CD14-positive monocyte (primary cell): Measurements from ENCODE around the gene ABCA7. TPM values are rescaled to one million over a fixed set of nuclear protein-coding genes. Genes with fewer than 3 reads are reported as not detected.

Source experiments
- DNase-seq, 3 donors: peaks; one replicate each; pipeline ENCODE4 v3.0.0-alpha.2; 2011 to 2022
- H2AFZ ChIP-seq: 2 replicates; pipeline ENCODE4 v1.6.0; 2012; ENCODE audit warnings: mild to moderate bottlenecking, low read depth, low read length, inconsistent platforms; ENCODE audit not compliant: insufficient read depth, poor library complexity, severe bottlenecking
- H3K27ac ChIP-seq, 2 donors: 1 replicate in 1 of 2; 2 replicates in 1 of 2; pipeline ENCODE4 v1.5.1; 2012 to 2013; ENCODE audit warnings: low read length in 2 of 2, control low read depth in 1 of 2, inconsistent platforms in 1 of 2, low read depth in 1 of 2, mild to moderate bottlenecking in 1 of 2
- H3K27me3 ChIP-seq, 2 donors: one replicate each; pipeline versions ENCODE4 v1.6.0 to v1.6.1; 2011 to 2013; ENCODE audit warnings: low read length in 2 of 2; ENCODE audit not compliant: control insufficient read depth in 2 of 2, insufficient read depth in 2 of 2
- H3K36me3 ChIP-seq, 2 donors: replicated peaks in 1 of 2; 1 replicate in 1 of 2; 2 replicates in 1 of 2; pipeline versions ENCODE4 v1.5.1 to v1.6.1; 2012 to 2013; ENCODE audit warnings: low read length in 2 of 2, control low read depth in 1 of 2, inconsistent platforms in 1 of 2, mild to moderate bottlenecking in 1 of 2; ENCODE audit not compliant: insufficient read depth in 2 of 2, control insufficient read depth in 1 of 2
- H3K4me1 ChIP-seq, 2 donors: 1 replicate in 1 of 2; 2 replicates in 1 of 2; pipeline versions ENCODE4 v1.5.1 to v1.6.1; 2012 to 2013; ENCODE audit warnings: low read length in 2 of 2, control low read depth in 1 of 2, inconsistent platforms in 1 of 2, mild to moderate bottlenecking in 1 of 2, moderate library complexity in 1 of 2; ENCODE audit not compliant: insufficient read depth in 2 of 2, control insufficient read depth in 1 of 2
- H3K4me2 ChIP-seq: replicated peaks from 2 replicates; pipeline ENCODE3; 2012; ENCODE audit warnings: low read length, moderate library complexity, mild to moderate bottlenecking; ENCODE audit not compliant: poor library complexity, severe bottlenecking; ENCODE audit errors: extremely low read depth
- H3K4me3 ChIP-seq, 3 experiments: fragments of 200-600 bp in 1 of 3; sonication (generic) in 1 of 3; replicated peaks in 1 of 3; 1 replicate in 2 of 3; 2 replicates in 1 of 3; pipeline ENCODE4 v1.5.1; 2011 to 2013; ENCODE audit warnings: low read length in 3 of 3, mild to moderate bottlenecking in 3 of 3, control low read depth in 2 of 3, low read depth in 2 of 3, inconsistent platforms in 1 of 3, moderate library complexity in 1 of 3
- H3K79me2 ChIP-seq: 2 replicates; pipeline ENCODE4 v1.6.0; 2012; ENCODE audit warnings: mild to moderate bottlenecking, control low read depth, inconsistent platforms, low read length, moderate library complexity; ENCODE audit not compliant: insufficient read depth
- H3K9ac ChIP-seq: 2 replicates; pipeline ENCODE4 v1.6.0; 2017; ENCODE audit warnings: low read length, mild to moderate bottlenecking; ENCODE audit not compliant: insufficient read depth, poor library complexity, severe bottlenecking
- H3K9me3 ChIP-seq, 2 donors: replicated peaks in 1 of 2; 1 replicate in 1 of 2; 2 replicates in 1 of 2; pipeline versions ENCODE4 v1.5.1 to v1.6.1; 2012 to 2013; ENCODE audit warnings: low read length in 2 of 2, control low read depth in 1 of 2; ENCODE audit not compliant: control insufficient read depth in 1 of 2, insufficient read depth in 1 of 2
- H4K20me1 ChIP-seq: 2 replicates; pipeline ENCODE4 v1.6.0; 2012; ENCODE audit warnings: mild to moderate bottlenecking, low read length, control low read depth, moderate library complexity; ENCODE audit not compliant: insufficient read depth
- H3K27ac Mint-ChIP-seq, 7 donors: one replicate each; pipeline ENCODE4 v1.8.0; 2020; ENCODE audit warnings: mild to moderate bottlenecking in 7 of 7, mixed read lengths in 7 of 7, moderate library complexity in 6 of 7, inconsistent platforms in 2 of 7
- H3K27me3 Mint-ChIP-seq, 3 donors: one replicate each; pipeline ENCODE4 v1.8.0; 2021 to 2022; ENCODE audit warnings: low read depth in 3 of 3, mild to moderate bottlenecking in 3 of 3, mixed read lengths in 3 of 3, moderate library complexity in 3 of 3, inconsistent platforms in 1 of 3
- H3K36me3 Mint-ChIP-seq, 2 donors: one replicate each; pipeline ENCODE4 v1.8.0; 2020; ENCODE audit warnings: mixed read lengths in 2 of 2, inconsistent platforms in 1 of 2, mild to moderate bottlenecking in 1 of 2
- H3K4me1 Mint-ChIP-seq: one replicate; pipeline ENCODE4 v1.8.0; 2020; ENCODE audit warnings: mild to moderate bottlenecking, mixed read lengths
- H3K4me3 Mint-ChIP-seq, 2 donors: one replicate each; pipeline ENCODE4 v1.8.0; 2020; ENCODE audit warnings: mild to moderate bottlenecking in 2 of 2, mixed read lengths in 2 of 2, moderate library complexity in 1 of 2
- H3K9me3 Mint-ChIP-seq, 7 donors: one replicate each; pipeline ENCODE4 v1.8.0; 2020 to 2022; ENCODE audit warnings: mixed read lengths in 7 of 7, mild to moderate bottlenecking in 6 of 7, moderate library complexity in 6 of 7, inconsistent platforms in 2 of 7
- CTCF ChIP-seq: fragments of 200-600 bp; IDR thresholded peaks from one replicate; pipeline ENCODE4 v1.8.0; 2022; ENCODE audit warnings: antibody characterized with exemption, mild to moderate bottlenecking
- WGBS: methylation state at CpG from one replicate; pipeline ENCODE4 v1.1.5; 2013; ENCODE audit warnings: missing lambda C conversion rate; ENCODE audit not compliant: insufficient coverage; 5-methylcytosine and 5-hydroxymethylcytosine counted together
- intact Hi-C, 2 donors: fragments of 100-400 bp; cut with micrococcal nuclease; formaldehyde crosslinking; loops; one replicate each; pipeline versions ENCODE4 v1.15.0 to v1.15.1; 2023
- polyA plus RNA-seq, 3 donors: library from polyadenylated mRNA; depleted of rRNA in 1 of 3; unstranded in 2 of 3; stranded (reverse) in 1 of 3; fragments of 300-500 nt in 2 of 3; fragments of >200 nt in 1 of 3; fragmentation: Illumina TruSeq in 2 of 3; gene quantifications; 1 replicate in 2 of 3; 2 replicates in 1 of 3; pipeline ENCODE4 v1.2.3, GENCODE V29; 2012 to 2021

The ABCA7 gene
- polyA plus RNA-seq, 3 donors: 1.7 to 104 (median 7.8) TPM

- Mint-ChIP-seq H3K4me1 (peaks cover 44% of the 10 kb centered on the region), H3K27me3 (peaks cover 0 to 1% (median 0%) of the 10 kb centered on the region in 3 donors), H3K9me3 (no peaks in the 10 kb centered on the region), H3K27ac (peak overlapping the region in 4 of 7 donors; percentile 26 to 94 (median 66)), H3K36me3 (peaks cover 3 to 23% of the 10 kb centered on the region in 2 donors), H3K4me3 (peak overlapping the region; percentile 31 to 94)
- peak overlapping the region in 1 of 3 experiments; percentile 96 for H3K4me3 ChIP-seq
- peaks cover 66% of the 10 kb centered on the region for H4K20me1 ChIP-seq
- no peaks in the 10 kb centered on the region for H3K9me3 ChIP-seq
- peak overlapping the region; percentile 91 for H3K9ac ChIP-seq
- intact Hi-C loops: no loop called here
- WGBS: 93% methylated on average over 13 of the region's 17 CpGs
- peak overlapping the region; percentile 97 for H3K4me2 ChIP-seq
- H3K36me3 ChIP-seq: peaks cover 10 to 16% of the 10 kb centered on the region in 2 donors
- no peak for TF ChIP-seq CTCF
- no peak for DNase-seq
- no peaks in the 10 kb centered on the region for H3K27me3 ChIP-seq
- peaks cover 49 to 53% of the 10 kb centered on the region in 2 donors for H3K4me1 ChIP-seq
- H3K79me2 ChIP-seq: peaks cover 68% of the 10 kb centered on the region
- no peak overlapping the region for H3K27ac ChIP-seq
- H2AFZ ChIP-seq: no peak overlapping the region
These were observed 20.8 kb upstream of the ABCA7 start for GRCh38 chr19:1018932-1019615.

- WGBS: 79% methylated on average over 13 of the region's 18 CpGs
- H3K9me3 Mint-ChIP-seq: no peaks in the 10 kb centered on the region
These were observed 20.3 kb upstream of the ABCA7 start for GRCh38 chr19:1019616-1019961.

More at GRCh38 chr19:1019616-1019961, 20.3 kb upstream of the ABCA7 start:
- TF ChIP-seq CTCF: no peak
- Mint-ChIP-seq H3K36me3 (peaks cover 2 to 20% of the 10 kb centered on the region in 2 donors), H3K4me1 (peaks cover 44% of the 10 kb centered on the region), H3K4me3 (peak overlapping the region; percentile 88 to 94), H3K27me3 (no peaks in the 10 kb centered on the region), H3K27ac (peak overlapping the region in 6 of 7 donors; percentile 61 to 99 (median 92))
- DNase-seq: no peak
- no peaks in the 10 kb centered on the region for H3K9me3 ChIP-seq
- peak overlapping the region in 1 of 2 donors; percentile 99 for H3K27ac ChIP-seq
- H3K9ac ChIP-seq: peak overlapping the region; percentile 91
- H3K4me3 ChIP-seq: peak overlapping the region; percentile 45 to 96 (median 96)
- peaks cover 61% of the 10 kb centered on the region for H4K20me1 ChIP-seq
- H3K79me2 ChIP-seq: peaks cover 63% of the 10 kb centered on the region
- peaks cover 5 to 10% of the 10 kb centered on the region in 2 donors for H3K36me3 ChIP-seq
- peak overlapping the region; percentile 97 for H3K4me2 ChIP-seq
- intact Hi-C loops: no loop called here
- peaks cover 49 to 53% of the 10 kb centered on the region in 2 donors for H3K4me1 ChIP-seq
- no peaks in the 10 kb centered on the region for H3K27me3 ChIP-seq
- H2AFZ ChIP-seq: no peak overlapping the region
